ENCODE measurements around the gene SSBP2.

DNA sequence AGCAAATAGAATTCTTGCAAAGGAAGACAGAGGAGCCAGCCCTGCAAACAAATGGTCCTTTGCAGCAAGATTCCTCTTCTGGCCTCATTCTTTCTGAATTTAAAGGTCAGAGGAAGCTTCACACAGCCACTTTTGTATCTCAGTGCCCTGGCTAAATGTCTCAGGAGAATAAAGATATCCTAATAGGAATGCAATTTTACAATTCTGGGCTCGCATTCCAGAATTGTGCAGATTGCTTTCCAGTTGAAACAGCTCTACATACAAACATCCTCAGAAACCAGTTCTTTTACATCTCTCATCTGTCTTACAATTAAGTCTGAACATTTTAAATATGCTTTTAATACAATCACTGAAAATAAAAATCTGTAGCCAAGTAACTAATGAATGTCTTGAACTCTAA is 342.4 kb downstream of the SSBP2 start:
- TF ChIP-seq POLR2A (IDR thresholded peaks at IDR 0.05) = no peak
- TF ChIP-seq POLR2AphosphoS5 (IDR thresholded peaks at IDR 0.05) = no peak
- TF ChIP-seq, protein P1, sequence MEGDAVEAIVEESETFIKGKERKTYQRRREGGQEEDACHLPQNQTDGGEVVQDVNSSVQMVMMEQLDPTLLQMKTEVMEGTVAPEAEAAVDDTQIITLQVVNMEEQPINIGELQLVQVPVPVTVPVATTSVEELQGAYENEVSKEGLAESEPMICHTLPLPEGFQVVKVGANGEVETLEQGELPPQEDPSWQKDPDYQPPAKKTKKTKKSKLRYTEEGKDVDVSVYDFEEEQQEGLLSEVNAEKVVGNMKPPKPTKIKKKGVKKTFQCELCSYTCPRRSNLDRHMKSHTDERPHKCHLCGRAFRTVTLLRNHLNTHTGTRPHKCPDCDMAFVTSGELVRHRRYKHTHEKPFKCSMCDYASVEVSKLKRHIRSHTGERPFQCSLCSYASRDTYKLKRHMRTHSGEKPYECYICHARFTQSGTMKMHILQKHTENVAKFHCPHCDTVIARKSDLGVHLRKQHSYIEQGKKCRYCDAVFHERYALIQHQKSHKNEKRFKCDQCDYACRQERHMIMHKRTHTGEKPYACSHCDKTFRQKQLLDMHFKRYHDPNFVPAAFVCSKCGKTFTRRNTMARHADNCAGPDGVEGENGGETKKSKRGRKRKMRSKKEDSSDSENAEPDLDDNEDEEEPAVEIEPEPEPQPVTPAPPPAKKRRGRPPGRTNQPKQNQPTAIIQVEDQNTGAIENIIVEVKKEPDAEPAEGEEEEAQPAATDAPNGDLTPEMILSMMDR (IDR thresholded peaks at IDR 0.05) = no peak
